GM23248 (cell line): ENCODE results near the gene PPP1R16B. TPM values are rescaled to one million over a fixed set of nuclear protein-coding genes. Genes with fewer than 3 reads are reported as not detected.
A peak's percentile ranks its signal among the peaks of the same experiment; 100 is the strongest.

ENCODE experiments used
- DNase-seq: peaks from one replicate; pipeline ENCODE4 v3.0.0-alpha.2; 2015
- H2AFZ ChIP-seq: fragments of 200-600 bp; sonication (generic); 2 replicates; pipeline ENCODE4 v1.6.1; 2016; ENCODE audit warnings: antibody characterized with exemption
- H3F3A ChIP-seq: fragments of 200-600 bp; sonication (generic); 2 replicates; pipeline ENCODE4 v1.6.1; 2016; ENCODE audit warnings: mild to moderate bottlenecking, antibody characterized with exemption, mixed run types; ENCODE audit not compliant: insufficient read depth
- H3K27ac ChIP-seq: fragments of 200-600 bp; sonication (generic); 2 replicates; pipeline ENCODE4 v1.5.1; 2016; ENCODE audit warnings: mild to moderate bottlenecking
- H3K27me3 ChIP-seq: fragments of 200-600 bp; sonication (generic); replicated peaks from 2 replicates; pipeline ENCODE4 v1.6.1; 2016; ENCODE audit warnings: mild to moderate bottlenecking; ENCODE audit not compliant: insufficient read depth
- H3K36me3 ChIP-seq: fragments of 200-600 bp; sonication (generic); 2 replicates; pipeline ENCODE4 v1.6.1; 2016; ENCODE audit warnings: low read depth, mild to moderate bottlenecking
- H3K4me1 ChIP-seq: fragments of 200-600 bp; sonication (generic); 2 replicates; pipeline ENCODE4 v1.6.1; 2016; ENCODE audit warnings: mild to moderate bottlenecking; ENCODE audit not compliant: insufficient read depth
- H3K4me2 ChIP-seq: fragments of 200-600 bp; sonication (generic); one replicate; pipeline ENCODE4 v1.6.1; 2016; ENCODE audit warnings: mild to moderate bottlenecking; ENCODE audit not compliant: unreplicated experiment
- H3K4me3 ChIP-seq: fragments of 200-600 bp; sonication (generic); 2 replicates; pipeline ENCODE4 v1.5.1; 2016; ENCODE audit warnings: mild to moderate bottlenecking
- H3K79me2 ChIP-seq: fragments of 200-600 bp; sonication (generic); 2 replicates; pipeline ENCODE4 v1.6.1; 2016; ENCODE audit warnings: mild to moderate bottlenecking; ENCODE audit not compliant: insufficient read depth
- H3K9ac ChIP-seq: fragments of 200-600 bp; sonication (generic); 2 replicates; pipeline ENCODE4 v1.6.1; 2016; ENCODE audit warnings: mild to moderate bottlenecking
- H3K9me2 ChIP-seq: fragments of 200-600 bp; sonication (generic); 2 replicates; pipeline ENCODE4 v1.6.1; 2016; ENCODE audit warnings: mixed run types, mild to moderate bottlenecking, moderate library complexity; ENCODE audit not compliant: insufficient read depth
- H3K9me3 ChIP-seq: fragments of 200-600 bp; sonication (generic); one replicate; pipeline ENCODE4 v1.6.1; 2017; ENCODE audit warnings: low read depth
- H4K20me1 ChIP-seq: fragments of 200-600 bp; sonication (generic); 2 replicates; pipeline ENCODE4 v1.6.0; 2016; ENCODE audit not compliant: insufficient read depth
- EZH2 ChIP-seq: fragments of 200-600 bp; sonication (generic); IDR thresholded peaks from 2 replicates; pipeline ENCODE4 v1.6.1; 2018; ENCODE audit warnings: antibody characterized with exemption, mild to moderate bottlenecking; ENCODE audit not compliant: insufficient read depth, poor library complexity, severe bottlenecking
- EZH2phosphoT487 ChIP-seq: fragments of 200-600 bp; sonication (generic); IDR thresholded peaks from 2 replicates; pipeline ENCODE4 v1.6.1; 2018; ENCODE audit warnings: antibody characterized with exemption, moderate library complexity, mild to moderate bottlenecking, low read depth; ENCODE audit not compliant: insufficient read depth
- WGBS, 2 experiments: methylation state at CpG; one replicate each; pipeline ENCODE4 v1.1.6; 2015 to 2017; ENCODE audit warnings: low lambda C conversion rate in 2 of 2, low coverage in 1 of 2; ENCODE audit errors: missing lambda C conversion rate in 2 of 2; 5-methylcytosine and 5-hydroxymethylcytosine counted together
- in situ Hi-C: fragments of 300-500 bp; cut with MboI; formaldehyde crosslinking; loops from 2 replicates; pipeline ENCODE4 v1.15.0; 2020
- polyA plus RNA-seq: library from polyadenylated mRNA; unstranded; fragments of >200 nt; fragmentation: Nextera tagmentation; extraction: Ambion mirVana; gene quantifications from 2 replicates; pipeline ENCODE4 v1.2.1, GENCODE V29; 2016
- total RNA-seq: library from RNA; depleted of rRNA; stranded (reverse); fragments of >200 nt; shearing (Covaris generic); gene quantifications from 2 replicates; pipeline ENCODE4 v1.2.3, GENCODE V29; 2014; rRNA removed

The PPP1R16B gene
- total RNA-seq (not detected in 2 replicates), polyA plus RNA-seq (0.34 TPM in 1 of 2 replicates, not detected in the other)

- Histone ChIP-seq H4K20me1 (no peaks in the 10 kb centered on the region), H3K79me2 (no peaks in the 10 kb centered on the region), H3F3A (no peaks in the 10 kb centered on the region), H3K27ac (no peak within 1 kb of the TSS), H2AFZ (peak within 1 kb of the TSS; percentile 75), H3K4me3 (peak within 1 kb of the TSS; percentile 66), H3K4me1 (no peaks in the 10 kb centered on the region), H3K9me3 (no peaks in the 10 kb centered on the region), H3K36me3 (no peaks in the 10 kb centered on the region), H3K27me3 (peaks cover 41% of the 10 kb centered on the region; the same call in 1 of the 2 replicates), H3K9ac (no peak within 1 kb of the TSS), H3K4me2 (peak within 1 kb of the TSS; percentile 63), H3K9me2 (no peaks in the 10 kb centered on the region)
- in situ Hi-C loops, result no loop called here
- peak; percentile 32 for DNase-seq
- 4 to 5% methylated on average over 29 to 40 of the region's 40 CpGs for WGBS, 2 experiments
- no peak for TF ChIP-seq EZH2phosphoT487
- no peak for TF ChIP-seq EZH2
These were observed at the start of gene PPP1R16B for GRCh38 chr20:38805502-38805957. TSS of gene PPP1R16B (plus strand) at chr20:38805697. CDS start at chr20:38835926, 30,229 bp downstream.

- no peak for DNase-seq
- H3K27ac ChIP-seq, result no peak overlapping the region
- H3K9me3 ChIP-seq, result no peaks in the 10 kb centered on the region
- no peak overlapping the region for H2AFZ ChIP-seq
- no peak overlapping the region for H3K9ac ChIP-seq
- no peaks in the 10 kb centered on the region for H3K79me2 ChIP-seq
- H3K4me2 ChIP-seq, result no peak overlapping the region
- H3K9me2 ChIP-seq, result no peaks in the 10 kb centered on the region
- H3K27me3 ChIP-seq, result no peaks in the 10 kb centered on the region
- TF ChIP-seq EZH2phosphoT487, result no peak
- TF ChIP-seq EZH2, result no peak
- 86 to 87% methylated on average over 7 of the region's 7 CpGs for WGBS, 2 experiments
- no peaks in the 10 kb centered on the region for H4K20me1 ChIP-seq
- H3K4me1 ChIP-seq, result no peaks in the 10 kb centered on the region
- H3F3A ChIP-seq, result no peaks in the 10 kb centered on the region
- in situ Hi-C loops, result no loop called here
- H3K4me3 ChIP-seq, result no peak overlapping the region
- H3K36me3 ChIP-seq, result peaks cover 24% of the 10 kb centered on the region
These were observed 48.2 kb upstream of the PPP1R16B start for GRCh38 chr20:38757145-38757775.

GRCh38 chr20:38759106-38759505, 46.4 kb upstream of the PPP1R16B start:
- no peak for DNase-seq
- no peaks in the 10 kb centered on the region for H3K79me2 ChIP-seq
- no peak overlapping the region for H3K4me3 ChIP-seq
- peaks cover 18% of the 10 kb centered on the region; the same call in 1 of the 2 replicates for H3K36me3 ChIP-seq
- H3K9me3 ChIP-seq, result no peaks in the 10 kb centered on the region
- H2AFZ ChIP-seq, result no peak overlapping the region
- H3K4me1 ChIP-seq, result no peaks in the 10 kb centered on the region
- no peak overlapping the region for H3K9ac ChIP-seq
- TF ChIP-seq EZH2phosphoT487, result no peak
- TF ChIP-seq EZH2, result no peak
- 54 to 56% methylated on average over 7 of the region's 7 CpGs for WGBS, 2 experiments
- no peaks in the 10 kb centered on the region for H4K20me1 ChIP-seq
- 0 out of 2 replicates have a peak, but pooled peaks cover 1% of the 10 kb centered on the region for H3F3A ChIP-seq
- no peak overlapping the region for H3K27ac ChIP-seq
- H3K27me3 ChIP-seq, result no peaks in the 10 kb centered on the region
- in situ Hi-C loops, result no loop called here
- H3K9me2 ChIP-seq, result no peaks in the 10 kb centered on the region
- no peak overlapping the region for H3K4me2 ChIP-seq

- Histone ChIP-seq H2AFZ (no peak overlapping the region), H4K20me1 (no peaks in the 10 kb centered on the region), H3F3A (peaks cover 7% of the 10 kb centered on the region; the same call in 1 of the 2 replicates), H3K9ac (no peak overlapping the region), H3K27me3 (no peaks in the 10 kb centered on the region), H3K9me2 (no peaks in the 10 kb centered on the region), H3K4me1 (peaks cover 12% of the 10 kb centered on the region), H3K36me3 (peaks cover 15% of the 10 kb centered on the region; the same call in 1 of the 2 replicates), H3K4me3 (no peak overlapping the region), H3K79me2 (no peaks in the 10 kb centered on the region), H3K9me3 (no peaks in the 10 kb centered on the region), H3K4me2 (no peak overlapping the region), H3K27ac (no peak overlapping the region)
- in situ Hi-C loops, result no loop called here
- WGBS, 2 experiments, result 87 to 91% methylated on average over 4 of the region's 4 CpGs
- TF ChIP-seq EZH2 (no peak), EZH2phosphoT487 (no peak)
- no peak for DNase-seq
These were observed 44.5 kb upstream of the PPP1R16B start for GRCh38 chr20:38760978-38761377.
